ENCODE data around the gene HSPG2.
"Not testable (repeated sequence)": the region's sequence is repeated elsewhere in the genome, so short reads cannot be mapped to it uniquely, and the experiment has no call there.

The HSPG2 gene

DNA sequence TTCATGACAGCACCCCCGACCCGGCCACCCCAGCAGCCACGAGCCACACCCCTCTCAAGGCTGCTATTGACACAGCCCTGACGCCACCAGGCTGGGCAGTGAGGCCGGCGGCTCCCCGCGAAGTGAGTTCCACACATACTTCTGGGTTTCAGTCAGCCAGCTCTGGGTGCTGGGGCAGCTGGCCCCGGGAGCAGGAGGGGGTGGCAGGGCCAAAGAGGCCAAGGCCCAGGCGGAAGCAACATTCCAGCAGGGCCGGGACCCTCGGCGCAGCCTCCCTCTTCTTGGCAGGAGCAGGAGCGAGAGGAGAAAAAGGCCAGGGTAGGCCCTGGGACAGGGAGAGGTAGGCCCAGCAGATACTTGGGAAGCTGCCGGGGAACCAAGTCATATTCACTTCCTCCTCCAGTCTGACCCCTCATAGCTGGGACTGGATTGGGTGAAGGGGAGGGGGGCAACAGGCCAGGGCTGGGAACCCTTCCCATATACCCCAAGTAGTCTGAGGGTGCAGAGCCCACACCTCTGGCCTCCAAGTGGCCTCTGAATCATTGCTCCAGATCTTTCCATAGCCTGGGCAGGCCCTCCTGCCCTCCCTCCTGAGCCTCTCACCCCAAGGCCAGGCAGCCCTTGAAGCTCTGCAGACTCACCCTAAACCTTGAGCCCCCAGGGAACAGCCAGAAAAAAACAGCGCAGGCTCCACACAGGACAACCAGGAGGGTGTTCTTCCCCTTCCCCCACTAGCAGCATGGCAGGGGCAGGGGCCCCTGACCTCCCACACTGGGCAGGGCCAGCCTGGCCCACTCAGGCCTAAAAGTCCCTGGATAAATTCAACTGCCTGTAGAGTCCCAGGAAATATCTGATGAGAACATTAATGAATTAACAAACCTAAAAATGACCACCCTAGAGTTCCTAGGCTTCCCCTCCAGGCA, 5.7 kb downstream of the HSPG2 start:
- DNase-seq = no peak

DNA sequence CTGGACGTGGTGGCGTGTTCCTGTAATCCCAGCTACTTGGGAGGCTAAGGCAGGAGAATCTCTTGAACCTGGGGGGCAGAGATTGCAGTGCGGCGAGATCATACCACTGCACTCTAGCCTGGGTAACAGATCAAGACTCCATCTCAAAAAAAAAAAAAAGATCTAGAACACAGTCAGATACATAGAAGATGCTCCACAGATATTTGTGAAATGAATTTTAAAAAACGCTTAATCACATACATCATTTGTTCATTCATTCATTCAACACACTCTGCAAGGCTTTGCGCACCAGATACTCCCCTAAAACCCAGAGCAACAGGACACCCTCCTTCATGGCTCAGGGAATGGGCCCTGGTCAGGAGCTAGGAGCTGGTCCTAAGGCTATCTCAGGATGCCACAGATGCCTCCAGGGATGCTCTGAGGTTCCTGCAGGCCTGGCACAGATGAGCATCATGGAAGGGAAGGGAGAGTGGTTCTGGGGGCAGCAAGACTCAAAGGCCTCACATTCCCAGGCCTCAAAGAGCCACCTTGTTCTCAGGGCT, 6.4 kb downstream of the HSPG2 start:
- DNase-seq = no peak

DNA sequence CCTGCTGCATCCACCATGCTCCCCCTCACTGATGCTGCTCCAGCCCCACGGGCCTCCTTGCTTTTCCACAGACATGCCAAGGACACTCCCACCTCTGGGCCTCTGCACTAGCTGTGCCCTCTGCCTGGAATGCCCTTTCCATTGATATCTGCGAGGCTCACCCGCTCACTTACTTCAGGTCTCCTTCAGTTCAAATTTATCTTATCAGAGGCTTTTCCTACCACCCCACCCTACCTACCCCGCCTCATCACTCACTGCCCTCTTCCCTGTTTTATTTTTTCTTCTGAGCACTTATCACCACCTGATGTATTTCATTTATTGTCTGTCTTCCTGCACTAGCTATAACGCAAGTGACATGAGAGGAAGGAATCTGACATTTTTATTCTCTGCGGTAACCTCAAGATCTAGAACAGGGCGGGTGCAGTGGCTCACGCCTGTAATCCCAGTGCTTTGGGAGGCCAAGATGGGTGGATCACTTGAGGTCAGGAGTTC, 7.0 kb downstream of the HSPG2 start:
- no peak for DNase-seq

GRCh38 chr1:21927533-21928237, 9.4 kb downstream of the HSPG2 start:
- DNase-seq = no peak

DNA sequence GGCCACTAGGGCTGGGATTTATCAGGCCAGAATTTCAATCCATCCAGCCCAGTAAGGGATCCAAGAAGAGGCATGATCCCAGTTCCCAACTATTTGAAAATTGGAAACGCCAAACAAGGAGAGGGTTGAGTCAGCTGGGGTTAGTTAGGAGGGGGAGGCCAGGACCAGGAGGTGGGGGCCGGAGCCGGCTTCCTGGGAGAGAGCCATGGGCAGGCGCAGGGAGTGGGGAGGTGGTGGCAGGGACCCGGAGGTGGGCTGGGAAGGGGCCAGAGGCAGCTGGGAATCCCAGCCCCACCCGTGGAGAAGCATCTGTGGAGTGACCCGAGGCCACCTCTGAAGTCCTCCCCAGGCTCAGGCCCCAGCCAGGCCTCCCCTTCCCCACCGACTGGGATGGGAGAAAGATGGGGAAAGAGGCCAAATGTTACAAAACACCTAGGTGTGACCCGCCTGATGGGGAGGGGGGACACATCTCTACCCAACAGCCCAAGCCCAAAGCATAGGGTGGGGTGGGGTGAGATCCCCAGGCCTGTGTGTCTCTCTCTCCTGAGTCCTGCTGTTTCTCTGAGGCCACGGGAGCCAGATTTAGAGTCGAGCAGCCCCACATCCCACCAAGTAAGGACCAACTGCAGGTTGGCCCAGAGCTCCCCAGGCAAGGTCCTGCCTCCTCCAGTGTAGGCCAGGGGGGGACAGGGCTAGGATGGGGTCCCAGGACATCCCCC, 10.1 kb downstream of the HSPG2 start:
- no peak for DNase-seq

GRCh38 chr1:21926065-21926464, 11.0 kb downstream of the HSPG2 start:
- no peak for DNase-seq

- DNase-seq = no peak
These were observed 11.7 kb downstream of the HSPG2 start for GRCh38 chr1:21925334-21925940.

DNA sequence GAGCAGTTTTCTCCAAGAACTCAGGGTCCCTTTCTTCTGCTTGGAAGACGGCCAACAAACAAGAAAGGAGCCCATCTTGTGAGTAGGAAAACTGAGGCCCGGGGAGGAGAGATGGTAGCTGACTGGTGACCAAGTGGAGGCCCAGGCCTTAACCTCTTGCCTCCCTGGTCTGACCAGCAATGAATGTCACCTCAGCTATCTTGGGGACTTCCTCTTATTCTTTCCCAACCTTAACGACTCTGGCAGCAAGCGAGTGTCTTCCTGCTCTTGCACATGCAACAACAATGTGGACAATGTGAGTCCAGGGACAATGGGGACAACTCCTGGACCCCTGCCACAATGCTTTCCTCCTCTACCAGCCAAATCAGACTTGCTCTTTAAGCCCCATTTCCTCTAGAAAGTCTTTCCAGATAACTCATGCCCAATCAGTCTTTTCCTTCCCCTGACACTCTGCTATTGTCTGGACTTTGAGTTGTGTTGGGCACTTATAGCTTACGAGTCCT, 12.6 kb downstream of the HSPG2 start:
- DNase-seq = no peak

DNA sequence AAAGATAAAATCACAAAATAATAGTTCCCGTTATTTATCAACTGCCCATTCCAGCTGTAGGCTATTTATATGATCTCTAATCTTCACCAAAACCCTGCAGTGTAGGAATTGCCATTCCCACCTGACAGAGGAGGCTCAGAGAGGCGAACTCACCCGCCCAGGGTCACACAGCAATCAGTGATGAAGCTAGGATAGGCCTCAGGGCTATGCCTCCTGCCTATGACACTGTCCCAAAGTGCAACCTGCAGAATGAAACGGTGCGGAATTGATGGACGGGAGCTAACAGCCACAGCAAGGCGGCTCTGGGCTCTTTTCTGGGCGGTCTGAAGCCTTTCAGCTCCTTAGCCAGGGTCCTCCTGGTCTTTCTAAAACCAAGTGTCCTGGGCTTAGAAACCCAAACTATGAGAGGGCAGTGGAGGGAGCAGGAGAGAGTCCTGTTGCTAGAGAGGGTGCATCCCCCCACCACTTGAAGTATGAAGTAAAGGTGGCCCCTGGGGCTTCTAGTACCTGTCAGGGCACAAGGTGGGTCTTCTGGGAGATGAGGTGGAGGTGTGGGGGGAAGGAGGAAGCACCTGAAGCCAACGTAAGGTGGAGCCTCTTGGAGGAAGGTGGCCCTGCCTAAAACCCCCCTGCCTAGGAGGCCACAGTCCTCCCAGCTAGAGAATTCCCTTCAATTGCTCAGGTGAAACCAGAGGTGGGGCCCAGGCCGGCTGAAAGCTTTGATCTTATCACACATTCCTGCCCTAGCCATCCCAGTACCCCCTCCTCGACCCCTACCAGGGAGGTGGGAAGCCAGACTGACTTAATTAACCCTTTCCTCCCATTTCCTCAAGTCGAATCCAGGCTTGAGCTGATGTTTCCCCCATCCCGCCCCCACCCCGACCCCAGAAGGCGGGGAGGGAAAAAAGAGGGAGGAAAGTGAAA, 14.8 kb downstream of the HSPG2 start:
- no peak for DNase-seq

DNA sequence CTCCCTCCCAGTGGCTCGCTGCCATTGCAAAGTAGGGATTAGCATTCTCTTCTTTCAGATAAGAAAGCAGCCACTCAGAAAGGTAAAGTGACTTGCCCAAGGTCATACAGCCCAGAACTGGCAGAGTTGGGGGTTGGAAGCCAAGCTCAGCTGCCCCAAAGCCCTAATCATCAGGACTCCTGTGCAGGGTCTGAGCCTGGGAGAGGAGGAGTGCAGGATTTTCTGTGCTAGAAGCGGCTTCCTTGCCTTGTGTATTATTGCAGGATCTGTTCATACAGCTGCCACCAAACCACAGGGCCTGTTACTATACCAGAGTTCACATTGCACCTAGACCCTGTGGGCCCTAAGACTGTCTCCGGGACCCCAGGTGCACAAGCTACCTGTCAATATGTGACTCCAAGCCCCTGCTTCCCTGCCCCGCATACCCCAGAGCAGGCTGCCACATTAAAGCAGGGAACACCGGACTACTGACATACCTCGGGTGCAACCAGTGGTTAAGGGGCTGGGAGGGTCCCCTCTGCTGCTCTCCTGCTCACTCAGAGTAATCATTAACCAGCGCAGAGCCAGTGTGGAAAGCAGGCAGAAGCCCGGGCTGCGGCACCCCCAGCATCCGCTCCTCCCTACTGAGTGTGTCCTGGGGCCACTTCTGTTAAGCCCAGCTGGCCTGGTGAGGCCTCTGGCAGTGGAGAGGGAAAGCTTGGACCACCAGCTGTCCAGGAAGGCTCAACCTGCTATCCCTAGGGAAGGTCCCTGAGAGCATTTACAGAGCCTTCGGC, 15.8 kb downstream of the HSPG2 start:
- no peak for DNase-seq

- DNase-seq = no peak
These were observed 17.6 kb downstream of the HSPG2 start for GRCh38 chr1:21919520-21919919.

GRCh38 chr1:21917239-21917631, 19.9 kb downstream of the HSPG2 start:
- not testable (repeated sequence) for DNase-seq

DNA sequence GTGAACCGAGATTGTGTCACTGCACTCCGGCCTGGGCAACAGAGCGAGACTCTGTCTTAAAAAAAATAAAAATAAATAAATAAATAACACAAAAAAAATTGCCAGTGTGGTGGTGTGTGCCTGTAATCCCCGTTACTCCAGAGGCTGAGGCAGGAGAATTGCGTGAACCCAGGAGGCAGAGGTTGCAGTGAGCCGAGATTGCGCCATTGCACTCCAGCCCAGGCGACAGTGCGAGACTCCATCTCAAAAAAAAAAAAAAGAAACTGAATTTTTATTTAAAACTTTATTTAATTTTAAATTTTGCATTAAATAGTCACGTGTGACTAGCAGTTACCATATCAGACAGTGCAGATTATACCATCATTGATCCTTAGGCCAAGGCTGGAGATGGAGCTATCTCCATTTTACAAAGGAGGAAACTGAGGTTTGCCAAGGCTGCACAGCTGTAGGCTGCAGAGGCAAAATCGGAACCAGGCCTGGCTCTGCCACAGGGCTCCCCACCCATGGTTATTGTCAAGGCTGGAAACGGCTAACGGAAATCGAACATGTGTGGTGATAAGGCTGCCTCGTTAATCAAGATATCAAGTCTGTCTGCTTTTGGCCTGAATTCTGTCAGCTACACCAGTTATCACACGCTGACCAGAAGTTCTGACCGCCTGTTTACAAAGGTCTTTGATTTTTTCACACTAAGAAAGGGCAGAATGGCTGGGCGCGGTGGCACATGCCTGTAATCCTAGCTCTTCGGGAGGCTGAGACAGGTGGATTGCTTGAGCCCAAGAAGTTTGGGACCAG, 20.5 kb downstream of the HSPG2 start:
- DNase-seq = no peak

DNA sequence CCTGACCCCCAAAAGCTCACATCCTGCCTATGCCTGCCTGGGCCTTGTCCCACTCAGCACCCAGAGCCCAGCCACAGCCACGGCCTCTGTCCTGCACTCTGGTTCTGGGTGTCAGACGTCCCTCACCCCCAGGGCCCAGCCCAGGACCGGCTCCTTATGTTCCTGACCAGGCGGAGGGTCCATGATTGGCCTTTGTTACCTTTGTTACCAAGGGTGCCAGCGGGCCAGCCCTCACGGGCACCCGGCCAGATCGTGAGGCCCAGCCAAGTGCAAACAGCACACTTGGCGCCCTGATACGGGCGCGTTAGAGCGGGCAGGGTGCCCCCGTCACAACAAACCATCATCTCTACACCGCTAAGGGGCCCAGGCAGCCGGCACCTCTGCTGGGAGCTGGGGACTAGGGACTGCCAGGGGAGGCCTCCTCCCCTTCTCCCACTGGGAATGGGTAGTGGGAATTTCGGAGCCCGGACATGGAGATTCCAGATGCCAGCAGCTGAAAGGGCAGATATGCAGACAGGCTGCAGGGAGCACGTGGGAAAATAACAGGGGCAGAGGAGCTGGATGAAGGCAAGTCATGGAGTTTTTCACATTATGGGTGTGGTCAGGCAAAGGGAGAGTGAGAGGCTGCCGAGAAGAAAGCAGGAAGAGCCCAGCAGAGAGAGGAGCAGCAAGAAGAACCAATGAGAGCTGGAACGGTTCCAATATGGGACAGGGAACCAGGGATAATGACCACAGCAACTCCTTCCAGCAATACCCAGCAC, 22.1 kb downstream of the HSPG2 start:
- DNase-seq = no peak

DNA sequence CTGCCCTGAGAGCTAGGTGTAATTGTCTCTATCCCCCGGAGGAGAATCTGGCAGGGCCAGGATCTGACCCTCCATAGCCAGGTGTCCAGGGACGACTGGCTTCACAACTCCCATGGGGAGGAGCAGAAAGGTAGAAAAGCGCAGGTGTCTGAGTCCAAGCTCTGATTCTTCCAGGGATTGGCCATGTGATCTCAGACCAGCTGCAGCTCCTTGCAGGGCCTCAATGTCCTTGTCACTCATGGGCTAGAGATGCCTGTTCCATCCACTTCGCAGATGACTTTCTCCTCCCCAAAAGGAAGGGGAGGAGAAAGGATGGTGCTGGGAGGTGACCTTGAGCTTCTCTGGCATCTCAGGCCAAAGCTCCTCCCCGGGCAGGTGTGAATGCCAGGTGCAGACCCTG, 22.7 kb downstream of the HSPG2 start:
- DNase-seq = no peak

DNA sequence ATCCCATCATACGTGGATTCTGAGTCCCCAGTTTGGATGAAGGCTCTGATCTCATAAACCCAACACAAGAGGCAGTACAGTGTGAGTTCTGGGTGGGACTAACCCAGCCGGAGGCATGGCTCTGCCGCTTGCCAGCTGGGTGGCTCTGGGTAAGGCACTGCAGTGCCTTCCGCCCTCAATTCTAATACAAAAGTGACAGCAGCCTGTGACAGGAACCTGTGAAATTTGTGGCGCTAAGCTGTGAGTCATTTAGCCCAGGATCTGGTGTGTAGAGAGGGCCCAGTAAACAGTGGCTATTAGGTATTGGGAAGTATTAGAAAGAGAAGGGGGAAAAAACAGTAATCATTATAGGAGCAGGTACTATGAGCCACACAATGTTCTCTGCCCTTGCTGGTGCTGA, 23.3 kb downstream of the HSPG2 start:
- DNase-seq = no peak

GRCh38 chr1:21913258-21913657, 23.9 kb downstream of the HSPG2 start:
- no peak for DNase-seq

DNA sequence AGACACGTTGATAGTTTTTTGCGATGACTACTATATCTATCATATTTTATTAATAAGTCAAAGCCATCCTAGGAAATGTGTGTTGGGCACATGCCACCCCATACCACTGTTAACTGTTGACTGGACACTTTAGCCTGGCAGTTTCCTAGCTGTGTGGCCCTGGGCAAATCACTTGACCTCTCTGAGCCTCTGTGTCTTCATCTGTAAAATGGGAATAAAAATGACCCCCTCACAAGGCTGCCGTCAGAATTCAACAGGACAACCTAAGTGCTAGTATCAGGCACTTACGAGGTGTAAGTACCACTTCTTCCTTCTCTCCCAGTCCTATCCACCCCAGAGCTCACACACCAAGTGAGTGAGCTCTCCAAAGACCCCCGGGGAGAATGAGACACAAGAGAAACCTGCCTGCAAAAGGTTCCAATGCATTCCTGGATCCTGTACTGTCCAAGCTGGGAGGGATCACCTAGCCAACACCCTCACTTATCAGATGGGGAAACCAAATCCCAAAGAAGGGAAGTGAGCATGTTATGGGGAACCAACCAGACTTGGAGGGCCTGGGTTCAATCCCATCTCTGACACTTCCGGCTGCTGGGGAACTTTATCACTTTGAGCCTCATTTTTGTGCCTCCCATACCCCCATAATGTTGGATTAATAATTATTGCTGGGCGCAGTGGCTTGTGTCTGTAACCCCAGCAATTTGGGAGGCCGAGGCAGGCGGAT, 24.9 kb downstream of the HSPG2 start:
- DNase-seq = no peak

Measured in activated naive CD4-positive, alpha-beta T cell treated with anti-CD3 and anti-CD28 coated beads, Interleukin-2, amount 50 U/mL, for 16 hours (primary cell).